ENCODE data around the gene STK32C.

The STK32C gene

GRCh38 chr10:132213917-132214316 is 93.8 kb downstream of the STK32C start:
- TF ChIP-seq GABPA (IDR thresholded peaks at IDR 0.05; ENCODE audit: low read depth) (no peak), SPI1 (IDR thresholded peaks at IDR 0.05; ENCODE audit: borderline replicate concordance, low read depth) (no peak), REST (IDR thresholded peaks at IDR 0.05; ENCODE audit: insufficient replicate concordance, low read depth) (no peak), POLR2AphosphoS5 (IDR thresholded peaks at IDR 0.05; ENCODE audit: low read depth) (no peak), CTCF (IDR thresholded peaks at IDR 0.05; ENCODE audit: insufficient read depth, low read length) (no peak)
- no peak overlapping the region for H3K4me3 ChIP-seq (replicated peaks; ENCODE audit: insufficient read depth, low read length)
- no peaks in the 10 kb centered on the region for H3K27me3 ChIP-seq (ENCODE audit: insufficient read depth, poor library complexity, severe bottlenecking)
- no peak for DNase-seq (ENCODE audit: low read depth in 1 of 2, low spot score in 1 of 2)
- H3K27ac ChIP-seq (replicated peaks), result no peak overlapping the region

DNA sequence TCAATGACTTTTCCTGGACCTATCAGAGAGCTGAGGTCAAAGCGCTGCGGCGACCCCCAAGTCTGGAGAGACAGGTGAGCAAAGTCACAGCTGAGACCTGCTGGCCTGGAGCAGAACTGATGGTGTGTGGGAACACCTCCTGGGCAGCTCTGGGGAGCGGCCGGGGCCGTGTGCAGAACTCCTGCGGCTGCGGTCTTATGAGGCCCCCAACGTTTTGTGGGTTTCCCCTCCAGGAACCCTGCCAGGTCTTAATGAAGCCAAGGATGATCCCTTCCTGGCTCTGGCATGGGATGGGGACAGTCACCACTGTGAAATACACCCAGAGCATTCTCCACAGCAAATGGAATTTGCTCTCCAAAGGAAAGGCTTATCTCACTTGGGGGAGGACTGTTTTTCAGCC is 94.9 kb downstream of the STK32C start:
- no peak for DNase-seq (ENCODE audit: low read depth in 1 of 2, low spot score in 1 of 2)
- Histone ChIP-seq H3K27ac (replicated peaks) (no peak overlapping the region), H3K4me3 (replicated peaks; ENCODE audit: insufficient read depth, low read length) (no peak overlapping the region), H3K27me3 (ENCODE audit: insufficient read depth, poor library complexity, severe bottlenecking) (no peaks in the 10 kb centered on the region)
- TF ChIP-seq SPI1 (IDR thresholded peaks at IDR 0.05; ENCODE audit: borderline replicate concordance, low read depth) (no peak), POLR2AphosphoS5 (IDR thresholded peaks at IDR 0.05; ENCODE audit: low read depth) (no peak), GABPA (IDR thresholded peaks at IDR 0.05; ENCODE audit: low read depth) (no peak), REST (IDR thresholded peaks at IDR 0.05; ENCODE audit: insufficient replicate concordance, low read depth) (no peak), CTCF (IDR thresholded peaks at IDR 0.05; ENCODE audit: insufficient read depth, low read length) (no peak)

DNA sequence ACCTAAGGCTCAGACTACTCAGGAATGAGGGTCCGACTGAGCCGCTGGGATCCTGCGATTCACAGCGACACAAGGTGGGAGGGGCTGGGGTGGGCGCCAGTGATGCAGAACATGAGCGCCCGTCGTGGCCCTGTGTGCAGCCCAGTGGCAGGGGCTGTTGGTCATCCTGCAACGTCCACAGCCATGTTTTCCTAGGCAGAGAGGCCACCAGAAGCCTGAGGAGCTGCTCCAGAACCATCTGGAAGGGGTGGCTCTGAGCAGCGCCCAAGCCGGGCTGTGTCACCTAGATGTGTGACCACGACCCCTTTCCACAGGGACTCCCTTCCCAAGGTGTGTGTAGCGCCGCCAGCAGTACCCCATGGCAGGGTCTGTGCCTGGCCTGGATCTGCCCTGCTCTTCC is 96.5 kb downstream of the STK32C start:
- no peak overlapping the region for H3K27ac ChIP-seq (replicated peaks)
- DNase-seq (ENCODE audit: low read depth in 1 of 2, low spot score in 1 of 2), result no peak
- no peak for TF ChIP-seq SPI1 (IDR thresholded peaks at IDR 0.05; ENCODE audit: borderline replicate concordance, low read depth)
- TF ChIP-seq REST (IDR thresholded peaks at IDR 0.05; ENCODE audit: insufficient replicate concordance, low read depth), result no peak
- no peak for TF ChIP-seq CTCF (IDR thresholded peaks at IDR 0.05; ENCODE audit: insufficient read depth, low read length)
- no peak for TF ChIP-seq POLR2AphosphoS5 (IDR thresholded peaks at IDR 0.05; ENCODE audit: low read depth)
- no peak for TF ChIP-seq GABPA (IDR thresholded peaks at IDR 0.05; ENCODE audit: low read depth)
- no peak overlapping the region for H3K4me3 ChIP-seq (replicated peaks; ENCODE audit: insufficient read depth, low read length)
- no peaks in the 10 kb centered on the region for H3K27me3 ChIP-seq (ENCODE audit: insufficient read depth, poor library complexity, severe bottlenecking)
